A549 (cell line): ENCODE data around the gene RNF186. TPM values are rescaled to one million over a fixed set of nuclear protein-coding genes. Genes with fewer than 3 reads are reported as not detected.

ENCODE experiments used
- ATAC-seq, 2 experiments: fragments of 200-7000 bp in 1 of 2; fragments of >200 bp in 1 of 2; cut with Nextera tagmentation in 1 of 2; cut with Tn5 transposase in 1 of 2; 3 replicates each; pipeline versions ENCODE4 v1.8.0 to v1.9.1; 2018 to 2020; ENCODE audit warnings: mild to moderate bottlenecking in 1 of 2, moderate library complexity in 1 of 2
- CTCF ChIA-PET: fragments of 300-600 bp; sonication (Branson Sonifier 250); formaldehyde crosslinking; extraction: SDS; loops from one replicate; lab custom pipeline; 2021; ENCODE audit warnings: antibody characterized with exemption, inconsistent platforms; lab: Yijun Ruan, JAX
- POLR2A ChIA-PET: fragments of 350-600 bp; formaldehyde crosslinking; extraction: SDS; loops from one replicate; lab custom pipeline; 2021; ENCODE audit warnings: antibody characterized with exemption, inconsistent platforms; lab: Yijun Ruan, JAX
- DNase-seq, 2 experiments: peaks; one replicate each; pipeline versions ENCODE4 v3.0.0 to v3.0.0-alpha.2; 2011 to 2016; ENCODE audit warnings: low read depth in 1 of 2, low spot score in 1 of 2
- FAIRE-seq: peaks from 2 replicates; lab custom pipeline; 2011; peaks lifted over from hg19 to GRCh38; lab: Jason Lieb, UNC
- H3K27ac ChIP-seq, 2 experiments: fragments of >200 bp; sonication (Bioruptor Twin); formaldehyde crosslinking; 3 replicates each; pipeline ENCODE4 v1.5.1; 2016 to 2017
- H3K4me1 ChIP-seq: fragments of >200 bp; sonication (Bioruptor Twin); formaldehyde crosslinking; 3 replicates; pipeline ENCODE4 v1.6.1; 2016
- H3K4me2 ChIP-seq: fragments of >200 bp; sonication (Bioruptor Twin); formaldehyde crosslinking; 3 replicates; pipeline ENCODE4 v1.6.1; 2016
- H3K4me3 ChIP-seq: fragments of >200 bp; sonication (Bioruptor Twin); formaldehyde crosslinking; 3 replicates; pipeline ENCODE4 v1.5.1; 2016
- H3K9me3 ChIP-seq: fragments of >200 bp; sonication (Bioruptor Twin); formaldehyde crosslinking; 3 replicates; pipeline ENCODE4 v1.6.1; 2016
- BHLHE40 ChIP-seq: IDR thresholded peaks from 2 replicates; pipeline ENCODE4 v1.6.1; 2012; ENCODE audit warnings: low read depth, low read length, inconsistent platforms
- CBX2 ChIP-seq: fragments of 200-600 bp; sonication (generic); IDR thresholded peaks from 2 replicates; pipeline ENCODE4 v1.6.1; 2016; ENCODE audit warnings: low read depth, mild to moderate bottlenecking, borderline replicate concordance
- CBX8 ChIP-seq: fragments of 200-600 bp; sonication (generic); IDR thresholded peaks from 2 replicates; pipeline ENCODE4 v1.6.1; 2016
- CEBPB ChIP-seq, 2 experiments: fragments of >200 bp in 1 of 2; sonication (Bioruptor Twin) in 1 of 2; formaldehyde crosslinking in 1 of 2; IDR thresholded peaks; 2 replicates each; pipeline ENCODE4 v1.6.1; 2012 to 2016
- CHD2 ChIP-seq: fragments of 150-350 bp; IDR thresholded peaks from 2 replicates; pipeline ENCODE4 v1.6.1; 2014; ENCODE audit warnings: low read length; ENCODE audit not compliant: partially characterized antibody
- ESRRA ChIP-seq: fragments of 150-350 bp; IDR thresholded peaks from 2 replicates; pipeline ENCODE4 v1.6.1; 2014; ENCODE audit warnings: mild to moderate bottlenecking, low read length, borderline replicate concordance
- FOXS1 ChIP-seq: fragments of 250-450 bp; sonication (Bioruptor Pico); IDR thresholded peaks from 2 replicates; pipeline ENCODE4 v1.5.0; 2020; ENCODE audit warnings: mild to moderate bottlenecking, moderate library complexity
- HDAC2 ChIP-seq: fragments of 200-600 bp; sonication (generic); IDR thresholded peaks from 2 replicates; pipeline ENCODE4 v1.6.1; 2016
- HOXA7 ChIP-seq: fragments of 250-450 bp; sonication (Bioruptor Pico); IDR thresholded peaks from 2 replicates; pipeline ENCODE4 v1.5.0; 2020; ENCODE audit warnings: mild to moderate bottlenecking, moderate library complexity
- KDM5A ChIP-seq: fragments of 200-600 bp; sonication (generic); IDR thresholded peaks from 2 replicates; pipeline ENCODE4 v1.6.1; 2016; ENCODE audit warnings: antibody characterized with exemption, mild to moderate bottlenecking
- NPAS2 ChIP-seq: fragments of 250-450 bp; sonication (Bioruptor Pico); IDR thresholded peaks from 2 replicates; pipeline ENCODE4 v1.8.0; 2022; ENCODE audit warnings: mild to moderate bottlenecking, moderate library complexity, borderline replicate concordance
- POLR2A ChIP-seq: IDR thresholded peaks from 2 replicates; pipeline ENCODE4 v1.6.1; 2012; ENCODE audit warnings: mild to moderate bottlenecking, low read length
- RAD21 ChIP-seq, 2 experiments: fragments of >200 bp in 1 of 2; sonication (Bioruptor Twin) in 1 of 2; formaldehyde crosslinking in 1 of 2; IDR thresholded peaks in 1 of 2; conservative IDR thresholded peaks in 1 of 2; 2 replicates in 1 of 2; 3 replicates in 1 of 2; pipeline ENCODE4 v1.6.1; 2012 to 2018; ENCODE audit warnings: inconsistent platforms in 1 of 2
- RARB ChIP-seq: fragments of 250-450 bp; sonication (Bioruptor Pico); IDR thresholded peaks from 2 replicates; pipeline ENCODE4 v1.8.0; 2021; ENCODE audit warnings: mild to moderate bottlenecking, moderate library complexity
- RFX5 ChIP-seq: fragments of 450-650 bp; IDR thresholded peaks from 2 replicates; pipeline ENCODE4 v1.7.1; 2014; ENCODE audit warnings: antibody characterized with exemption, mild to moderate bottlenecking, moderate library complexity
- RNF2 ChIP-seq: fragments of 200-600 bp; sonication (generic); IDR thresholded peaks from 2 replicates; pipeline ENCODE4 v1.6.1; 2016; ENCODE audit warnings: low read depth, mild to moderate bottlenecking, antibody characterized with exemption, moderate library complexity, borderline replicate concordance
- SMC3 ChIP-seq: fragments of >200 bp; sonication (Bioruptor Twin); formaldehyde crosslinking; IDR thresholded peaks from 3 replicates; pipeline ENCODE4 v1.6.1; 2018; ENCODE audit warnings: inconsistent platforms
- SREBF2 ChIP-seq: fragments of 450-650 bp; IDR thresholded peaks from 2 replicates; pipeline ENCODE4 v1.6.1; 2014; ENCODE audit warnings: mild to moderate bottlenecking, moderate library complexity
- WGBS: methylation state at CpG from one replicate; pipeline ENCODE4 v1.1.6; 2017; ENCODE audit errors: missing lambda C conversion rate; 5-methylcytosine and 5-hydroxymethylcytosine counted together
- polyA plus RNA-seq, 4 experiments: library from polyadenylated mRNA; depleted of rRNA in 3 of 4; stranded (reverse); fragments of >200 nt; fragmentation: RNase III in 1 of 4; extraction: RNeasy Plus Mini Kit Qiagen cat#74134 plus additional on column Dnase treatment in 1 of 4; gene quantifications; 2 replicates in 3 of 4; 3 replicates in 1 of 4; pipeline ENCODE4 v1.2.3, GENCODE V29; 2011 to 2017
- TF ChIP-seq, protein P1 (sequence below): IDR thresholded peaks from 2 replicates; pipeline ENCODE4 v1.6.1; 2012
- TF ChIP-seq, protein P2 (sequence below): fragments of 200-600 bp; sonication (generic); IDR thresholded peaks from 2 replicates; pipeline ENCODE4 v1.6.1; 2016; ENCODE audit warnings: antibody characterized with exemption, mild to moderate bottlenecking, moderate library complexity
- TF ChIP-seq, protein P3 (sequence below): fragments of >200 bp; sonication (Bioruptor Twin); formaldehyde crosslinking; IDR thresholded peaks from 3 replicates; pipeline ENCODE4 v1.5.1; 2016
- TF ChIP-seq, protein P4 (sequence below): fragments of 450-650 bp; IDR thresholded peaks from 2 replicates; pipeline ENCODE4 v1.6.1; 2014; ENCODE audit warnings: antibody characterized with exemption

The RNF186 gene
- polyA plus RNA-seq, 2 of the 4 experiments (the other 2 are of a cell fraction), result not detected

DNA sequence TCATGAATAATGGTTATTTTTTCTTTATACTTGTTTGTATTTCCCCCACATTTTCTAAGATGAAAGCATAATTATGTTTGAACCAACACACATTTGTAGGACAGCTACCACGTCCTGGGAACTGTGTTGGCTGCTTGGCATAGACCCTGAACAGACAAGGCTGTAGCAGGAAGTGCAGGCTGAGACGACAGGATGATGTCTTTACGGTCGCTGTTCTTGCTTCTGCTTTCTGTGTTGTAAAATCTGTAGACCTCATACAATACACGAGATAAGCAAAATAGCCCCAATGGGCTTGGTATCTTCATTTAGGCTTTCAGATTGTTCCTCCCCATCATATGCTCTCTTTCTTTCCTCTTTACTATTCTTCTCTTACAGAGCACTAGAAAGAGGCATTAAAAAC is 43.8 kb upstream of the RNF186 start:
- no peak overlapping the region for H3K27ac ChIP-seq
- H3K4me1 ChIP-seq, result 0 out of 3 replicates have a peak, but pooled peaks cover 4% of the 10 kb centered on the region
- CTCF ChIA-PET, result no interaction called here
- FAIRE-seq, result no peak
- no peak for ATAC-seq
- no peak overlapping the region for H3K4me2 ChIP-seq
- TF ChIP-seq ESRRA, result no peak
- TF ChIP-seq CHD2, result no peak
- TF ChIP-seq CEBPB (IDR thresholded peaks at IDR 0.05), result no peak
- TF ChIP-seq BHLHE40, result no peak
- no peak for TF ChIP-seq FOXS1 (CRISPR knock-in tag)
- TF ChIP-seq RAD21 (conservative IDR thresholded peaks at IDR 0.05 in 1 of 2, IDR thresholded peaks at IDR 0.05 in 1 of 2), result no peak
- TF ChIP-seq, protein P1, sequence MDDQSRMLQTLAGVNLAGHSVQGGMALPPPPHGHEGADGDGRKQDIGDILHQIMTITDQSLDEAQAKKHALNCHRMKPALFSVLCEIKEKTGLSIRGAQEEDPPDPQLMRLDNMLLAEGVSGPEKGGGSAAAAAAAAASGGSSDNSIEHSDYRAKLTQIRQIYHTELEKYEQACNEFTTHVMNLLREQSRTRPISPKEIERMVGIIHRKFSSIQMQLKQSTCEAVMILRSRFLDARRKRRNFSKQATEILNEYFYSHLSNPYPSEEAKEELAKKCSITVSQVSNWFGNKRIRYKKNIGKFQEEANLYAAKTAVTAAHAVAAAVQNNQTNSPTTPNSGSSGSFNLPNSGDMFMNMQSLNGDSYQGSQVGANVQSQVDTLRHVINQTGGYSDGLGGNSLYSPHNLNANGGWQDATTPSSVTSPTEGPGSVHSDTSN, result no peak
- no peak for TF ChIP-seq RARB
- no peak for TF ChIP-seq RFX5
- TF ChIP-seq, protein P2, sequence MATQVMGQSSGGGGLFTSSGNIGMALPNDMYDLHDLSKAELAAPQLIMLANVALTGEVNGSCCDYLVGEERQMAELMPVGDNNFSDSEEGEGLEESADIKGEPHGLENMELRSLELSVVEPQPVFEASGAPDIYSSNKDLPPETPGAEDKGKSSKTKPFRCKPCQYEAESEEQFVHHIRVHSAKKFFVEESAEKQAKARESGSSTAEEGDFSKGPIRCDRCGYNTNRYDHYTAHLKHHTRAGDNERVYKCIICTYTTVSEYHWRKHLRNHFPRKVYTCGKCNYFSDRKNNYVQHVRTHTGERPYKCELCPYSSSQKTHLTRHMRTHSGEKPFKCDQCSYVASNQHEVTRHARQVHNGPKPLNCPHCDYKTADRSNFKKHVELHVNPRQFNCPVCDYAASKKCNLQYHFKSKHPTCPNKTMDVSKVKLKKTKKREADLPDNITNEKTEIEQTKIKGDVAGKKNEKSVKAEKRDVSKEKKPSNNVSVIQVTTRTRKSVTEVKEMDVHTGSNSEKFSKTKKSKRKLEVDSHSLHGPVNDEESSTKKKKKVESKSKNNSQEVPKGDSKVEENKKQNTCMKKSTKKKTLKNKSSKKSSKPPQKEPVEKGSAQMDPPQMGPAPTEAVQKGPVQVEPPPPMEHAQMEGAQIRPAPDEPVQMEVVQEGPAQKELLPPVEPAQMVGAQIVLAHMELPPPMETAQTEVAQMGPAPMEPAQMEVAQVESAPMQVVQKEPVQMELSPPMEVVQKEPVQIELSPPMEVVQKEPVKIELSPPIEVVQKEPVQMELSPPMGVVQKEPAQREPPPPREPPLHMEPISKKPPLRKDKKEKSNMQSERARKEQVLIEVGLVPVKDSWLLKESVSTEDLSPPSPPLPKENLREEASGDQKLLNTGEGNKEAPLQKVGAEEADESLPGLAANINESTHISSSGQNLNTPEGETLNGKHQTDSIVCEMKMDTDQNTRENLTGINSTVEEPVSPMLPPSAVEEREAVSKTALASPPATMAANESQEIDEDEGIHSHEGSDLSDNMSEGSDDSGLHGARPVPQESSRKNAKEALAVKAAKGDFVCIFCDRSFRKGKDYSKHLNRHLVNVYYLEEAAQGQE, result no peak
- TF ChIP-seq HOXA7 (CRISPR knock-in tag), result no peak
- no peak for TF ChIP-seq NPAS2 (CRISPR knock-in tag)
- TF ChIP-seq HDAC2, result no peak
- TF ChIP-seq POLR2A, result no peak
- TF ChIP-seq, protein P3, sequence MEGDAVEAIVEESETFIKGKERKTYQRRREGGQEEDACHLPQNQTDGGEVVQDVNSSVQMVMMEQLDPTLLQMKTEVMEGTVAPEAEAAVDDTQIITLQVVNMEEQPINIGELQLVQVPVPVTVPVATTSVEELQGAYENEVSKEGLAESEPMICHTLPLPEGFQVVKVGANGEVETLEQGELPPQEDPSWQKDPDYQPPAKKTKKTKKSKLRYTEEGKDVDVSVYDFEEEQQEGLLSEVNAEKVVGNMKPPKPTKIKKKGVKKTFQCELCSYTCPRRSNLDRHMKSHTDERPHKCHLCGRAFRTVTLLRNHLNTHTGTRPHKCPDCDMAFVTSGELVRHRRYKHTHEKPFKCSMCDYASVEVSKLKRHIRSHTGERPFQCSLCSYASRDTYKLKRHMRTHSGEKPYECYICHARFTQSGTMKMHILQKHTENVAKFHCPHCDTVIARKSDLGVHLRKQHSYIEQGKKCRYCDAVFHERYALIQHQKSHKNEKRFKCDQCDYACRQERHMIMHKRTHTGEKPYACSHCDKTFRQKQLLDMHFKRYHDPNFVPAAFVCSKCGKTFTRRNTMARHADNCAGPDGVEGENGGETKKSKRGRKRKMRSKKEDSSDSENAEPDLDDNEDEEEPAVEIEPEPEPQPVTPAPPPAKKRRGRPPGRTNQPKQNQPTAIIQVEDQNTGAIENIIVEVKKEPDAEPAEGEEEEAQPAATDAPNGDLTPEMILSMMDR, result no peak
- no peak for TF ChIP-seq CBX2
- WGBS, result 17% methylated on average over 5 of the region's 5 CpGs
- peaks cover 8% of the 10 kb centered on the region for H3K9me3 ChIP-seq
- no peak for DNase-seq
- POLR2A ChIA-PET, result no interaction called here
- H3K4me3 ChIP-seq, result no peak overlapping the region

DNA sequence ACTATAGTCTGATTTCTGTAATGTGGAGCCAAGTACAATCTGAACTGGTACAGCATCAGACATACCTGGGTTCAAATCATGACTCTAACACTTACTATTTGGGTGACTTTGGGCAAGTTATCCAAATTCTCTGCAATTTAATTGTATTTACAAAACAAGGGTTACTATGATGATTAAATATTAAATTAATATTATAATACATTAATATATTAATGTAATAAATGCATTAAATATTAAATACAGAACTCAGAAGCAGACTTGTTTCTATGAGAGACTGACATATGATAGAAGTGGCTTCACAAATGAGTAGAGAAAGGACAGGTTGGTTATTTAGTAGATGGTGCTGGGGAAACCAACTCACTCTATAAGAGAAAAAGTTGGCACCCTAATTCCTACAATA is 39.8 kb upstream of the RNF186 start:
- ChIA-PET POLR2A (no interaction called here), CTCF (no interaction called here)
- no peak for FAIRE-seq

DNA sequence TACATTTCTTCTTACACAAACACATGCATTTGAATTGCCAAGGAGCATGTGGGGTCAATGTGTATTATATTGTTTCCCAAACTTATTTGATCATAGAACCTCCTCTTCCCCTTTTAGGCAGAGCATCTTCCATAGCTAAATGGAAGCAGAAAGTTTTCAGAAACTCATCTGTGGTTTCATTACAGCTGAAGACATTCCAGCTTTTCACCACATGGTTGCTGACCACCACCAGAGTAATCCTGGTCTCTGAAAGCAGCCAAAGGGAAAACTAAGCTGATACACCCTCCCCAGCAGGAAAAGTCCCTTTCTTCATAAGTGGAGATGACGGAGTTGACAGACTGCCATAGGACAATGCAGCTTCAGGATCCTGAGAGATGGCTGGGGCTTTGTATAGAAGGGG is 37.0 kb upstream of the RNF186 start:
- Histone ChIP-seq H3K27ac (no peak overlapping the region), H3K4me1 (no peaks in the 10 kb centered on the region), H3K4me2 (no peak overlapping the region), H3K4me3 (no peak overlapping the region), H3K9me3 (no peaks in the 10 kb centered on the region)
- ATAC-seq, result no peak
- no peak for DNase-seq
- no peak for FAIRE-seq
- POLR2A ChIA-PET, result no interaction called here
- 50% methylated on average over 1 of the region's 1 CpG for WGBS
- CTCF ChIA-PET, result interaction anchor here (1.2 to 2.2 kb wide), 3 partner anchors 10 to 58 kb away, joined by 3 to 5 read pairs (median 3); partner anchors contain the start of gene OTUD3
- TF ChIP-seq SREBF2, result no peak
- no peak for TF ChIP-seq SMC3
- no peak for TF ChIP-seq KDM5A
- TF ChIP-seq, protein P4, sequence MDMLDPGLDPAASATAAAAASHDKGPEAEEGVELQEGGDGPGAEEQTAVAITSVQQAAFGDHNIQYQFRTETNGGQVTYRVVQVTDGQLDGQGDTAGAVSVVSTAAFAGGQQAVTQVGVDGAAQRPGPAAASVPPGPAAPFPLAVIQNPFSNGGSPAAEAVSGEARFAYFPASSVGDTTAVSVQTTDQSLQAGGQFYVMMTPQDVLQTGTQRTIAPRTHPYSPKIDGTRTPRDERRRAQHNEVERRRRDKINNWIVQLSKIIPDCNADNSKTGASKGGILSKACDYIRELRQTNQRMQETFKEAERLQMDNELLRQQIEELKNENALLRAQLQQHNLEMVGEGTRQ, result no peak
- TF ChIP-seq, protein P1, result no peak
- no peak for TF ChIP-seq RAD21 (conservative IDR thresholded peaks at IDR 0.05 in 1 of 2, IDR thresholded peaks at IDR 0.05 in 1 of 2)
- no peak for TF ChIP-seq RNF2
- TF ChIP-seq, protein P2, result no peak
- no peak for TF ChIP-seq CBX8

More for the DNA sequence above, 39.8 kb upstream of the RNF186 start:
- Histone ChIP-seq H3K4me3 (no peak overlapping the region), H3K9me3 (no peaks in the 10 kb centered on the region), H3K4me2 (no peak overlapping the region)
- ATAC-seq (no peak), DNase-seq (no peak)
- TF ChIP-seq RFX5, result no peak
- TF ChIP-seq, all 56 proteins: peak for 0
- no peak overlapping the region for H3K27ac ChIP-seq
- no peaks in the 10 kb centered on the region for H3K4me1 ChIP-seq
